Keratinocyte (primary cell): Measurements from ENCODE around the gene RHBDD3. TPM values are rescaled to one million over a fixed set of nuclear protein-coding genes. Genes with fewer than 3 reads are reported as not detected.
"Not testable (repeated sequence)": the region's sequence is repeated elsewhere in the genome, so short reads cannot be mapped to it uniquely, and the experiment has no call there.

Source experiments
- DNase-seq: peaks from one replicate; pipeline ENCODE4 v3.0.0-alpha.2; 2011; ENCODE audit warnings: low read depth, missing footprints, low spot score
- FAIRE-seq: peaks from 2 replicates; lab custom pipeline; 2011; peaks lifted over from hg19 to GRCh38; lab: Jason Lieb, UNC
- H2AFZ ChIP-seq: 2 replicates; pipeline ENCODE4 v1.6.0; 2012; ENCODE audit warnings: low read length, control low read depth, inconsistent platforms; ENCODE audit not compliant: control insufficient read depth
- H3K27ac ChIP-seq: 2 replicates; pipeline ENCODE4 v1.5.1; 2011; ENCODE audit warnings: low read length; ENCODE audit not compliant: control insufficient read depth, insufficient read depth
- H3K27me3 ChIP-seq: 3 replicates; pipeline ENCODE4 v1.6.0; 2011; ENCODE audit warnings: low read length; ENCODE audit not compliant: control insufficient read depth, insufficient read depth; ENCODE audit errors: extremely low read depth
- H3K36me3 ChIP-seq, 2 experiments: 2 replicates in 1 of 2; 3 replicates in 1 of 2; pipeline ENCODE4 v1.5.1; 2011; ENCODE audit warnings: low read length in 2 of 2, mild to moderate bottlenecking in 1 of 2; ENCODE audit not compliant: control insufficient read depth in 2 of 2, insufficient read depth in 2 of 2; ENCODE audit errors: extremely low read depth in 1 of 2
- H3K4me1 ChIP-seq: 3 replicates; pipeline ENCODE4 v1.5.1; 2011; ENCODE audit warnings: low read length; ENCODE audit not compliant: control insufficient read depth, insufficient read depth; ENCODE audit errors: extremely low read depth
- H3K4me2 ChIP-seq: 3 replicates; pipeline ENCODE4 v1.6.0; 2011; ENCODE audit warnings: low read depth, low read length; ENCODE audit not compliant: control insufficient read depth, insufficient read depth; ENCODE audit errors: extremely low read depth
- H3K4me3 ChIP-seq, 3 experiments: fragments of 200-600 bp in 1 of 3; sonication (generic) in 1 of 3; 2 replicates in 2 of 3; 3 replicates in 1 of 3; pipeline ENCODE4 v1.5.1; 2011 to 2016; ENCODE audit warnings: low read length in 3 of 3, mild to moderate bottlenecking in 3 of 3, control low read depth in 2 of 3, inconsistent platforms in 1 of 3, low read depth in 1 of 3, mixed read lengths in 1 of 3, mixed run types in 1 of 3, moderate library complexity in 1 of 3; ENCODE audit not compliant: control insufficient read depth in 2 of 3, insufficient read depth in 2 of 3; ENCODE audit errors: extremely low read depth in 1 of 3
- H3K79me2 ChIP-seq: 2 replicates; pipeline ENCODE4 v1.6.0; 2012; ENCODE audit warnings: low read length; ENCODE audit not compliant: control insufficient read depth, insufficient read depth
- H3K9ac ChIP-seq: 3 replicates; pipeline ENCODE4 v1.6.0; 2011; ENCODE audit warnings: low read length; ENCODE audit not compliant: control insufficient read depth, insufficient read depth; ENCODE audit errors: extremely low read depth
- H3K9me1 ChIP-seq: 3 replicates; pipeline ENCODE4 v1.6.0; 2011; ENCODE audit warnings: low read length; ENCODE audit not compliant: control insufficient read depth, insufficient read depth; ENCODE audit errors: extremely low read depth
- H3K9me3 ChIP-seq: 2 replicates; pipeline ENCODE4 v1.5.1; 2012; ENCODE audit warnings: low read depth, low read length; ENCODE audit not compliant: control insufficient read depth
- H4K20me1 ChIP-seq: 3 replicates; pipeline ENCODE4 v1.6.0; 2011; ENCODE audit warnings: low read length; ENCODE audit not compliant: control insufficient read depth, insufficient read depth; ENCODE audit errors: extremely low read depth
- CTCF ChIP-seq, 3 experiments: IDR thresholded peaks in 1 of 3; conservative IDR thresholded peaks in 1 of 3; optimal IDR thresholded peaks in 1 of 3; 2 replicates in 2 of 3; 3 replicates in 1 of 3; pipeline versions ENCODE3 to v1.5.1; 2011; ENCODE audit warnings: low read length in 3 of 3, mild to moderate bottlenecking in 3 of 3, moderate library complexity in 2 of 3, control low read depth in 1 of 3, inconsistent platforms in 1 of 3; ENCODE audit not compliant: insufficient read depth in 2 of 3; ENCODE audit errors: extremely low read depth in 1 of 3
- EZH2 ChIP-seq: IDR thresholded peaks from one replicate; pipeline ENCODE4 v1.6.1; 2012; ENCODE audit warnings: inconsistent platforms, mild to moderate bottlenecking, low read length, moderate library complexity
- dilution Hi-C: fragments of 300-500 bp; cut with MboI; formaldehyde crosslinking; loops from one replicate; pipeline ENCODE4 v1.7.0; 2020; ENCODE audit warnings: low sequenced_read_pairs; ENCODE audit not compliant: extremely low pct_ligation_motif_present
- polyA plus RNA-seq, 5 experiments: library from polyadenylated mRNA; depleted of rRNA in 3 of 5; stranded (reverse) in 3 of 5; stranded (forward) in 1 of 5; unstranded in 1 of 5; fragments of >200 nt; gene quantifications; 1 replicate in 1 of 5; 2 replicates in 3 of 5; 3 replicates in 1 of 5; pipeline versions ENCODE4 v1.2.1 to v1.2.3, GENCODE V29; 2011 to 2012; ENCODE audit warnings: missing spikeins in 2 of 5, low read depth in 1 of 5, low replicate concordance in 1 of 5

Gene RHBDD3
- polyA plus RNA-seq, 1 donor (not counting 4 experiments of a cell fraction or from before 2014, with no cell fraction given), result 10.3 TPM

GRCh38 chr22:29251981-29252911 lies 15.5 kb downstream of the RHBDD3 start:
- Histone ChIP-seq H3K9me1 (no peaks in the 10 kb centered on the region), H3K27ac (no peak overlapping the region), H4K20me1 (peaks cover 3% of the 10 kb centered on the region), H3K4me3 (no peak overlapping the region), H3K4me2 (no peak overlapping the region), H2AFZ (no peak overlapping the region), H3K9ac (no peak overlapping the region), H3K9me3 (no peaks in the 10 kb centered on the region), H3K4me1 (no peaks in the 10 kb centered on the region), H3K36me3 (no peaks in the 10 kb centered on the region), H3K79me2 (no peaks in the 10 kb centered on the region), H3K27me3 (peaks cover 4% of the 10 kb centered on the region)
- dilution Hi-C loops, result no loop called here
- DNase-seq, result no peak
- FAIRE-seq, result no peak
- no peak for TF ChIP-seq CTCF (optimal IDR thresholded peaks at IDR 0.05 in 1 of 3, IDR thresholded peaks at IDR 0.05 in 1 of 3, conservative IDR thresholded peaks at IDR 0.05 in 1 of 3; ENCODE audit: extremely low read depth in 1 of 3, insufficient read depth in 2 of 3, low read length in 3 of 3)
- TF ChIP-seq EZH2, result no peak

- no peak for DNase-seq
- no peaks in the 10 kb centered on the region for H3K79me2 ChIP-seq
- H2AFZ ChIP-seq, result no peak overlapping the region
- FAIRE-seq, result no peak
- dilution Hi-C loops, result no loop called here
- no peaks in the 10 kb centered on the region for H3K9me1 ChIP-seq
- H4K20me1 ChIP-seq, result no peaks in the 10 kb centered on the region
- H3K27ac ChIP-seq, result no peak overlapping the region
- no peak overlapping the region for H3K9ac ChIP-seq
- H3K36me3 ChIP-seq, result no peaks in the 10 kb centered on the region
- peaks cover 4% of the 10 kb centered on the region for H3K27me3 ChIP-seq
- H3K9me3 ChIP-seq, result no peaks in the 10 kb centered on the region
- no peaks in the 10 kb centered on the region for H3K4me1 ChIP-seq
- no peak overlapping the region for H3K4me3 ChIP-seq
- no peak for TF ChIP-seq EZH2
- TF ChIP-seq CTCF (optimal IDR thresholded peaks at IDR 0.05 in 1 of 3, IDR thresholded peaks at IDR 0.05 in 1 of 3, conservative IDR thresholded peaks at IDR 0.05 in 1 of 3; ENCODE audit: extremely low read depth in 1 of 3, insufficient read depth in 2 of 3, low read length in 3 of 3), result no peak
- H3K4me2 ChIP-seq, result no peak overlapping the region
These were observed 16.5 kb downstream of the RHBDD3 start for GRCh38 chr22:29251265-29251664.

GRCh38 chr22:29247891-29248290 lies 19.9 kb downstream of the RHBDD3 start:
- H2AFZ ChIP-seq, H3K9me3 ChIP-seq, H3K27me3 ChIP-seq, H3K9me1 ChIP-seq, DNase-seq, H3K79me2 ChIP-seq, H3K9ac ChIP-seq, H4K20me1 ChIP-seq, H3K36me3 ChIP-seq, H3K4me2 ChIP-seq, FAIRE-seq, H3K4me1 ChIP-seq, H3K4me3 ChIP-seq, dilution Hi-C loops, H3K27ac ChIP-seq: not testable (repeated sequence)
